CD4-positive, alpha-beta T cell (primary cell): ENCODE data around the gene PDZD4. TPM values are rescaled to one million over a fixed set of nuclear protein-coding genes. Genes with fewer than 3 reads are reported as not detected.

Experiments
- ATAC-seq: fragments of 200-7000 bp; cut with Tn5 transposase; one replicate; pipeline ENCODE4 v1.10.0; 2022; ENCODE audit warnings: mild to moderate bottlenecking; ENCODE audit not compliant: poor library complexity
- CTCF ChIA-PET: fragments of 350-600 bp; sonication (Branson Sonifier 250); formaldehyde crosslinking; loops from one replicate; lab custom pipeline; 2021; ENCODE audit warnings: antibody characterized with exemption, inconsistent platforms; lab: Charles Lee
- POLR2A ChIA-PET: fragments of 350-600 bp; sonication (Branson Sonifier 250); formaldehyde crosslinking; loops from one replicate; lab custom pipeline; 2021; ENCODE audit warnings: antibody characterized with exemption, inconsistent platforms; lab: Charles Lee
- DNase-seq, 14 experiments: peaks; one replicate each; pipeline ENCODE4 v3.0.0-alpha.2; 2013 to 2020; ENCODE audit warnings: mixed read lengths in 2 of 14
- H3K27ac ChIP-seq, 2 donors: one replicate each; pipeline versions ENCODE4 v1.5.1 to v1.7.0; 2013; ENCODE audit warnings: low read length in 2 of 2, low read depth in 1 of 2, mild to moderate bottlenecking in 1 of 2
- H3K27me3 ChIP-seq, 2 experiments: 1 replicate in 1 of 2; 2 replicates in 1 of 2; pipeline versions ENCODE4 v1.6.1 to v1.7.0; 2013; ENCODE audit warnings: low read length in 2 of 2, control low read depth in 1 of 2, mild to moderate bottlenecking in 1 of 2, moderate library complexity in 1 of 2; ENCODE audit not compliant: insufficient read depth in 2 of 2, control insufficient read depth in 1 of 2
- H3K36me3 ChIP-seq: one replicate; pipeline ENCODE4 v1.6.1; 2013; ENCODE audit warnings: low read length, control low read depth; ENCODE audit not compliant: insufficient read depth
- H3K4me1 ChIP-seq: one replicate; pipeline ENCODE4 v1.6.1; 2013; ENCODE audit warnings: low read length, control low read depth; ENCODE audit not compliant: insufficient read depth
- H3K4me3 ChIP-seq: one replicate; pipeline ENCODE4 v1.5.1; 2013; ENCODE audit warnings: mild to moderate bottlenecking, low read length, moderate library complexity
- H3K9me3 ChIP-seq, 2 experiments: 1 replicate in 1 of 2; 2 replicates in 1 of 2; pipeline versions ENCODE4 v1.6.1 to v1.7.0; 2013; ENCODE audit warnings: low read length in 2 of 2, mild to moderate bottlenecking in 2 of 2, control low read depth in 1 of 2, moderate library complexity in 1 of 2; ENCODE audit not compliant: control insufficient read depth in 1 of 2, insufficient read depth in 1 of 2
- H3K27ac Mint-ChIP-seq: one replicate; pipeline ENCODE4 v1.8.0; 2020; ENCODE audit warnings: mixed read lengths
- H3K27me3 Mint-ChIP-seq: one replicate; pipeline ENCODE4 v1.8.0; 2021; ENCODE audit warnings: mixed read lengths
- H3K36me3 Mint-ChIP-seq: one replicate; pipeline ENCODE4 v1.8.0; 2021; ENCODE audit warnings: low read depth, mixed read lengths
- H3K4me1 Mint-ChIP-seq: one replicate; pipeline ENCODE4 v1.8.0; 2021; ENCODE audit warnings: low read depth, mixed read lengths
- H3K4me3 Mint-ChIP-seq: one replicate; pipeline ENCODE4 v1.8.0; 2020; ENCODE audit warnings: mild to moderate bottlenecking, mixed read lengths
- H3K9me3 Mint-ChIP-seq: one replicate; pipeline ENCODE4 v1.8.0; 2020; ENCODE audit warnings: mixed read lengths
- CTCF ChIP-seq: fragments of 200-600 bp; IDR thresholded peaks from one replicate; pipeline ENCODE4 v1.8.0; 2022; ENCODE audit warnings: antibody characterized with exemption, mild to moderate bottlenecking
- intact Hi-C, 2 experiments: fragments of 100-400 bp; cut with DNase I in 1 of 2; cut with micrococcal nuclease in 1 of 2; formaldehyde crosslinking; loops; one replicate each; pipeline versions ENCODE4 v1.15.1 to v1.9.0; 2023 to 2025; cut with DNase I, micrococcal nuclease
- total RNA-seq, 174 experiments: library from RNA in 2 of 174; stranded (reverse) in 2 of 174; gene quantifications; one replicate each; pipeline ENCODE4 v1.2.3 and lab custom pipeline; 2021 to 2026

The PDZD4 gene
- total RNA-seq, 2 experiments from 2014 or later, result 24.8 to 26.8 TPM

GRCh38 chrX:153805436-153805835 lies 24.9 kb downstream of the PDZD4 start:
- no peak for DNase-seq
- no peaks in the 10 kb centered on the region for H3K36me3 Mint-ChIP-seq

GRCh38 chrX:153804621-153805020 lies 25.7 kb downstream of the PDZD4 start:
- Mint-ChIP-seq H3K4me3 (no peak overlapping the region), H3K4me1 (no peaks in the 10 kb centered on the region), H3K36me3 (no peaks in the 10 kb centered on the region), H3K27ac (no peak overlapping the region), H3K27me3 (no peaks in the 10 kb centered on the region), H3K9me3 (no peaks in the 10 kb centered on the region)
- H3K9me3 ChIP-seq, result no peaks in the 10 kb centered on the region
- ATAC-seq, result no peak
- H3K27ac ChIP-seq, result no peak overlapping the region
- H3K36me3 ChIP-seq, result no peaks in the 10 kb centered on the region
- no peak overlapping the region for H3K4me3 ChIP-seq
- no peak for TF ChIP-seq CTCF
- ChIA-PET POLR2A (no interaction called here), CTCF (no interaction called here)
- DNase-seq, result no peak
- intact Hi-C loops, result loop anchor here in 1 of 2 experiments (10.0 kb wide), 1 partner anchor 50 kb away; no protein-coding TSS in a partner anchor
- H3K27me3 ChIP-seq, result no peaks in the 10 kb centered on the region
- H3K4me1 ChIP-seq, result no peaks in the 10 kb centered on the region

More at GRCh38 chrX:153805436-153805835, 24.9 kb downstream of the PDZD4 start:
- H3K4me1 Mint-ChIP-seq, result no peaks in the 10 kb centered on the region
- CTCF ChIA-PET, result no interaction called here
- H3K27me3 Mint-ChIP-seq, result no peaks in the 10 kb centered on the region
- intact Hi-C loops, result loop anchor here in 1 of 2 experiments (10.0 kb wide), 1 partner anchor 49 kb away; no protein-coding TSS in a partner anchor
- no peaks in the 10 kb centered on the region for H3K27me3 ChIP-seq
- POLR2A ChIA-PET, result no interaction called here
- no peak for ATAC-seq
- H3K4me3 ChIP-seq, result no peak overlapping the region
- H3K9me3 Mint-ChIP-seq, result no peaks in the 10 kb centered on the region
- H3K9me3 ChIP-seq, result no peaks in the 10 kb centered on the region
- H3K36me3 ChIP-seq, result no peaks in the 10 kb centered on the region
- H3K4me3 Mint-ChIP-seq, result no peak overlapping the region
- no peak for TF ChIP-seq CTCF
- no peaks in the 10 kb centered on the region for H3K4me1 ChIP-seq
- H3K27ac ChIP-seq, result no peak overlapping the region
- H3K27ac Mint-ChIP-seq, result no peak overlapping the region

GRCh38 chrX:153804100-153804595 lies 26.2 kb downstream of the PDZD4 start:
- ATAC-seq, result no peak
- POLR2A ChIA-PET, result interaction anchor here (0.9 kb wide), 1 partner anchor 15 kb away, joined by 3 read pairs; no protein-coding TSS in a partner anchor

More at GRCh38 chrX:153804100-153804595, 26.2 kb downstream of the PDZD4 start:
- no peaks in the 10 kb centered on the region for H3K27me3 ChIP-seq
- intact Hi-C loops, result loop anchor here in 1 of 2 experiments (10.0 kb wide), 1 partner anchor 51 kb away; no protein-coding TSS in a partner anchor
- DNase-seq, result no peak
- Mint-ChIP-seq H3K36me3 (no peaks in the 10 kb centered on the region), H3K27me3 (no peaks in the 10 kb centered on the region), H3K27ac (no peak overlapping the region), H3K9me3 (no peaks in the 10 kb centered on the region), H3K4me3 (no peak overlapping the region), H3K4me1 (no peaks in the 10 kb centered on the region)
- CTCF ChIA-PET, result no interaction called here
- TF ChIP-seq CTCF, result no peak
- no peak overlapping the region for H3K27ac ChIP-seq
- H3K36me3 ChIP-seq, result no peaks in the 10 kb centered on the region
- no peak overlapping the region for H3K4me3 ChIP-seq
- H3K4me1 ChIP-seq, result no peaks in the 10 kb centered on the region
- no peaks in the 10 kb centered on the region for H3K9me3 ChIP-seq
